ENCODE results near the gene GCLM.

The GCLM gene

DNA sequence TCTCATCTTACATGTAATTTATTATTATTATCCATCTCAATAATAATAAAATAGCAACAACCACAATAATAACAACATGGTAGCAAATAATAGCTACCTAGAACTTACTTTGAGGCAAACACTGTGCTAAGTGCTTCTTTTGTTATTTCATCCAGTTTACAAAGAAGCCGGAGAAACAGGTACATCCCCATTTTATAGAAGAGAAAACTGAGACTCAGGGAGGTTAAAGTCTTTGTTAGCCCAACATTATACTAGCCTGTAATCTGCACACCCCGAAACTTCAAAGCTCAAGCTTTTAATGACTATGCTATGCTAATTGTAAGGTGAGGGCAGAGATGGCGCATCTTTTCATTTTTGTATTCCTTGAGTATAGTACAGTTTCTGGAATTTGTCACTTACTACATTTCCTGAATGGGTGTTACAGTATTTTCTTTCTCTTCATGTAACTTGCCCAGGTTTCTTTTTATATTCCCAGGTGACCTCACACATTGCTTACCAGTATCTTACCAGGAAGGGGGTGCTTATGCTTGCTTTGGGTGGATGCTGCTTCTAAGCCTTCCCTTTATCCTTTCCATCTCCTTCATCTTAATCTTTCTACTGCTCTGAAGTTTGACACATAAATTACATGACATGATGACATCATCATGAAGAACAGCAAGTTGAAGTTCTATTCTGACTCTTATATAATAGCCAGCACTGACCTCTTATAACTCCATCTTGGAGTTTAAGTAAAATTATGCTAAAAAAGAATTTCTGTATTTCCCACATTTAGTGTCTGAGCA is 8.3 kb downstream of the GCLM start:
- H3K79me2 ChIP-seq (ENCODE audit: insufficient read depth, low read depth) = peaks cover 14% of the 10 kb centered on the region; the same call in 1 of the 2 replicates
- no peaks in the 10 kb centered on the region for H3K27me3 ChIP-seq (ENCODE audit: insufficient read depth, low read depth)
- no peaks in the 10 kb centered on the region for H4K20me1 ChIP-seq (ENCODE audit: insufficient read depth)
- H3K36me3 ChIP-seq (ENCODE audit: insufficient read depth) = no peaks in the 10 kb centered on the region
- no peak overlapping the region for H3K27ac ChIP-seq
- no peak overlapping the region for H3K4me3 ChIP-seq (IDR thresholded peaks at IDR 0.05; ENCODE audit: insufficient read depth, low read depth, low read length)
- no peak overlapping the region for H3K9ac ChIP-seq
- no peak overlapping the region for H3K4me2 ChIP-seq
- H2AFZ ChIP-seq (ENCODE audit: low read depth) = no peak overlapping the region
- peaks cover 26% of the 10 kb centered on the region for H3K4me1 ChIP-seq (ENCODE audit: low read depth, poor library complexity, severe bottlenecking)
- TF ChIP-seq, protein P1, sequence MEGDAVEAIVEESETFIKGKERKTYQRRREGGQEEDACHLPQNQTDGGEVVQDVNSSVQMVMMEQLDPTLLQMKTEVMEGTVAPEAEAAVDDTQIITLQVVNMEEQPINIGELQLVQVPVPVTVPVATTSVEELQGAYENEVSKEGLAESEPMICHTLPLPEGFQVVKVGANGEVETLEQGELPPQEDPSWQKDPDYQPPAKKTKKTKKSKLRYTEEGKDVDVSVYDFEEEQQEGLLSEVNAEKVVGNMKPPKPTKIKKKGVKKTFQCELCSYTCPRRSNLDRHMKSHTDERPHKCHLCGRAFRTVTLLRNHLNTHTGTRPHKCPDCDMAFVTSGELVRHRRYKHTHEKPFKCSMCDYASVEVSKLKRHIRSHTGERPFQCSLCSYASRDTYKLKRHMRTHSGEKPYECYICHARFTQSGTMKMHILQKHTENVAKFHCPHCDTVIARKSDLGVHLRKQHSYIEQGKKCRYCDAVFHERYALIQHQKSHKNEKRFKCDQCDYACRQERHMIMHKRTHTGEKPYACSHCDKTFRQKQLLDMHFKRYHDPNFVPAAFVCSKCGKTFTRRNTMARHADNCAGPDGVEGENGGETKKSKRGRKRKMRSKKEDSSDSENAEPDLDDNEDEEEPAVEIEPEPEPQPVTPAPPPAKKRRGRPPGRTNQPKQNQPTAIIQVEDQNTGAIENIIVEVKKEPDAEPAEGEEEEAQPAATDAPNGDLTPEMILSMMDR (conservative IDR thresholded peaks at IDR 0.05; ENCODE audit: low read depth, low read length) = no peak

DNA sequence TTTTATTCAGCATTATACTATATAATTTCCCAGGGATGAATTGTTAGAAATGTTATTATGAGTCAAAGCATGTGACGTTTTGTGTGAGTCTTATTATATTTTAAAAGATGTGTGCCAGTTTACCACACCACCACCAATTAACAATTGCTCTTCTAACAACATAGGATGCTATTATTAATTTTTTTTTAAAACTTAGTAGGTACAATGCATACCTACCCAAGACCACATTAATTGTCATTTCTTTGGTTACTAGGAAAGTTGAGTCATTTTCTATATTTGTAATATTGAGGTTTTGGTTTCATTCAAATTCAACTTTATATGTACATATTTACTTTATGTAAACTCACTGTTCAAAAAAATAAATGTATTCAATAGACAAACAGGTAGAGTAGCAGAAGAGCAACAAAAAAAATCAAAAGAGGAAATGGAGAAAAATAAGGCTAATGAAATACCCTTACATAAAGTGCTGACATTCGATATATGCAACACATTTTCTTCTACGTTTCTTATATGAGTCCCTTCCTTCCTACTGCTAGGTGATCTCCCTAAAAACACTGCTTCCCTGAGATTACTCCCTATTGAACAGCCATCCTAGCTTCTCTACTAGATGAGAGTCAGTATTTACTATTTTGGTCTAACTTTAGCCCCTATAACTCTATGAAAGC is 9.6 kb downstream of the GCLM start:
- no peaks in the 10 kb centered on the region for H4K20me1 ChIP-seq (ENCODE audit: insufficient read depth)
- H3K27me3 ChIP-seq (ENCODE audit: insufficient read depth, low read depth) = no peaks in the 10 kb centered on the region
- no peak overlapping the region for H2AFZ ChIP-seq (ENCODE audit: low read depth)
- no peak overlapping the region for H3K9ac ChIP-seq
- H3K36me3 ChIP-seq (ENCODE audit: insufficient read depth) = no peaks in the 10 kb centered on the region
- no peak overlapping the region for H3K4me2 ChIP-seq
- H3K79me2 ChIP-seq (ENCODE audit: insufficient read depth, low read depth) = peaks cover 4% of the 10 kb centered on the region; the same call in 1 of the 2 replicates
- TF ChIP-seq, protein P1 (conservative IDR thresholded peaks at IDR 0.05; ENCODE audit: low read depth, low read length) = no peak
- peaks cover 13% of the 10 kb centered on the region for H3K4me1 ChIP-seq (ENCODE audit: low read depth, poor library complexity, severe bottlenecking)
- no peak overlapping the region for H3K27ac ChIP-seq
- H3K4me3 ChIP-seq (IDR thresholded peaks at IDR 0.05; ENCODE audit: insufficient read depth, low read depth, low read length) = no peak overlapping the region

DNA sequence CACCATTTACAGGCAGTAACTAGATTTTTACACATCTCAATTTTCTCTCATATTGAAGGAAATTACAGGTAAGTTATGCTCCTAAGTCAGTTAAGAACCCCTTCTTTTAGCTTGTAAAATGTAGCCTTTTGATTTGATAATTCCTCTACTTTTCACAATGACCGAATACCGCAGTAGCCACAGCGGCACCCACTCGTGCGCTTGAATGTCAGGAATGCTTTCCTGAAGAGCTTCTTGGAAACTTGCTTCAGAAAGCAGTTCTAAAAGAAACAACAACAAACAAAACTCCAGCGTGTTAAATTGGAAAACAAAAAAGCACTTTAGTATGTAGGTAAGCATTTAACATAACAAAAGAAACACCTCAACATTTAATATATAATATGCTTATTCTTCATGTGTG is 20.3 kb downstream of the GCLM start:
- Histone ChIP-seq H3K4me2 (no peak overlapping the region), H3K9ac (no peak overlapping the region), H3K27me3 (ENCODE audit: insufficient read depth, low read depth) (no peaks in the 10 kb centered on the region), H3K27ac (no peak overlapping the region), H3K36me3 (ENCODE audit: insufficient read depth) (no peaks in the 10 kb centered on the region), H3K4me3 (IDR thresholded peaks at IDR 0.05; ENCODE audit: insufficient read depth, low read depth, low read length) (no peak overlapping the region), H3K4me1 (ENCODE audit: low read depth, poor library complexity, severe bottlenecking) (no peaks in the 10 kb centered on the region), H2AFZ (ENCODE audit: low read depth) (no peak overlapping the region), H3K79me2 (ENCODE audit: insufficient read depth, low read depth) (no peaks in the 10 kb centered on the region), H4K20me1 (ENCODE audit: insufficient read depth) (no peaks in the 10 kb centered on the region)
- TF ChIP-seq, protein P1 (conservative IDR thresholded peaks at IDR 0.05; ENCODE audit: low read depth, low read length) = no peak

DNA sequence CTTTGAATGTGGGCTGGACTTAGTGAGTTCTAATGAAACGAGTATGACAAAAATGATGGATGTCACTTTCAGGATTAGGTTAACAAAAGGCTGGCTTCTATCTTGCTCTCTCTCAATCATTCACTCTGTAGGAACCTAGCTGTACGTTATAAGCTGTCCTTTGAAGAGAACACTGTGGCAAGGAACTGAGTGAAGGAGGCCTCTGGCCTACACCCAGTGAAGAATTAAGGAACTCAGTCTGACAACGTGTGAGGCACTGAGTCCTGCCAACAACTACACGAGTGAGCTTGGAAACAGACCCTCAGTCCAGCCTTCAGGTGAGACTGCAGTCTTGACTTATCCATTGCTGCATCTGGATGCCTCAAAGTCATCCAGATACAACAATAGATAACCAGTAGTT is 27.0 kb downstream of the GCLM start:
- Histone ChIP-seq H3K27me3 (ENCODE audit: insufficient read depth, low read depth) (no peaks in the 10 kb centered on the region), H3K36me3 (ENCODE audit: insufficient read depth) (no peaks in the 10 kb centered on the region), H2AFZ (ENCODE audit: low read depth) (no peak overlapping the region), H3K9ac (no peak overlapping the region), H3K4me3 (IDR thresholded peaks at IDR 0.05; ENCODE audit: insufficient read depth, low read depth, low read length) (no peak overlapping the region), H3K4me1 (ENCODE audit: low read depth, poor library complexity, severe bottlenecking) (peaks cover 11% of the 10 kb centered on the region), H4K20me1 (ENCODE audit: insufficient read depth) (no peaks in the 10 kb centered on the region), H3K27ac (no peak overlapping the region), H3K4me2 (no peak overlapping the region), H3K79me2 (ENCODE audit: insufficient read depth, low read depth) (peaks cover 16% of the 10 kb centered on the region)
- TF ChIP-seq, protein P1 (conservative IDR thresholded peaks at IDR 0.05; ENCODE audit: low read depth, low read length) = no peak

All from KMS-11 (cell line).